22Rv1 (cell line): ENCODE measurements around the gene ATXN1.

Experiments used
- CTCF ChIP-seq: fragments of 450-650 bp; IDR thresholded peaks from 2 replicates; pipeline ENCODE4 v1.5.1; 2017; ENCODE audit warnings: mild to moderate bottlenecking
- ZFX ChIP-seq: fragments of 450-650 bp; IDR thresholded peaks from 2 replicates; pipeline ENCODE4 v1.6.1; 2017; ENCODE audit warnings: antibody characterized with exemption, borderline replicate concordance

- TF ChIP-seq CTCF (no peak), ZFX (no peak)
These were observed 202.2 kb downstream of the ATXN1 start for GRCh38 chr6:16559071-16559470.
